ENCODE data around the gene SLC35A4. TPM values are rescaled to one million over a fixed set of nuclear protein-coding genes. Genes with fewer than 3 reads are reported as not detected.
A peak's percentile ranks its signal among the peaks of the same experiment; 100 is the strongest.

SLC35A4 gene
- total RNA-seq, 2 experiments from 2014 or later, result 61.8 to 65.4 TPM

DNA sequence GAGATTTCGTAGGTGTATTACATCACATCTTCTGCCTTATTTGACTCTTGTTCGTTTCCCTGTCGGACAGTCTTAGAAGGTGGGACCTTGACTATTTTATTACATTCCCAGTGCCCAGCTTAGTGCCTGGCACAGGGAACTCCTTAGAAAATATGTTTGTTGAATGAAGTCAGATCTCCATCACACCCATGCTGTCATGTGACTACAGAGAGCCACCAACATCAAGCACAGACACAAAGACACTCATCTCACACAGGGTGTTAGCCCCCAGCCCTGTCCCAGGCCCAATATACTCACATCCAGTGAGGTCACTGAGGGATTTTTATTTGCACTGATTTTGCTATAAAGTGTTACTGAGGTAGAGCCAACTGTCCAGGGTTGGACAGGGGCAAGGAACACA is 6.7 kb upstream of the SLC35A4 start:
- CTCF ChIA-PET, result interaction anchor here (0.5 to 1.8 kb wide), 3 partner anchors 10 to 1043 kb away, joined by 3 to 9 read pairs (median 3); partner anchors contain the start of gene EIF4EBP3
- POLR2A ChIA-PET, result interaction anchor here (1.3 kb wide), 1 partner anchor 11 kb away, joined by 5 read pairs; the partner anchor contains the start of gene EIF4EBP3
- H3K36me3 Mint-ChIP-seq (ENCODE audit: low read depth), result peaks cover 33% of the 10 kb centered on the region
- peak overlapping the region; percentile 89 for H3K4me3 Mint-ChIP-seq
- intact Hi-C loops (cut with DNase I, micrococcal nuclease), result loop anchor here (1.0 to 10.0 kb wide), 13 partner anchors 11 to 1057 kb away; partner anchors contain the start of genes DIAPH1 (in 2 of the 2), EIF4EBP3 (in 2 of the 2), TMCO6 (in 2 of the 2) and ANKHD1 (in 1 of the 2)
- ATAC-seq (no peak), DNase-seq (no peak)
- no peaks in the 10 kb centered on the region for H3K27me3 Mint-ChIP-seq
- H3K4me1 Mint-ChIP-seq, result peaks cover 45% of the 10 kb centered on the region
- H3K27ac Mint-ChIP-seq, result peak overlapping the region; percentile 89
- H3K9me3 Mint-ChIP-seq (ENCODE audit: low read depth), result no peaks in the 10 kb centered on the region

DNA sequence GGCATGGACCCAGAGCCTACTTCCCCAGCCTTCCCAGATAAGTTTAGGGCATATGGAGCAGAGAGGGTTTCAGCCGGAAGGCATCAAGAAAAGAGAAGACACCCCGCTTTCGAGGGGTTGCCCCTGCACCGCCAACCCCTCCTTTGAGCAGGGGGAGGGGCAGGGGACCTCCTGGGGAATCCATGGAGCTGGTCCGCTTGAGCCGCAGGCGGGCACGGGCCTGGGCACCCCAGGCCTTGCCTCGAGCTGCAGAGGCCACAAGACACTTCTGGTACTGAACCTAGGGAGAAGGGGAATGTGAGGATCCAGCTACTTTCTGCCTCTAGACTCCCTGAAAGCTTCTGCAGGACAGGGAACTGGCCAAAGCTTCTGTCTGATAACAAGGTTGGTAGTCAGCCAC is 6.1 kb upstream of the SLC35A4 start:
- intact Hi-C loops (cut with DNase I, micrococcal nuclease), result loop anchor here (5.0 to 10.0 kb wide), 5 partner anchors 144 to 1056 kb away; partner anchors contain the start of genes DIAPH1 (in 2 of the 2), PFDN1 (in 1 of the 2), PURA (in 1 of the 2) and ZMAT2 (in 1 of the 2)
- Mint-ChIP-seq H3K27ac (no peak overlapping the region), H3K4me1 (peaks cover 44% of the 10 kb centered on the region), H3K4me3 (no peak overlapping the region), H3K36me3 (ENCODE audit: low read depth) (peaks cover 28% of the 10 kb centered on the region), H3K9me3 (ENCODE audit: low read depth) (no peaks in the 10 kb centered on the region), H3K27me3 (no peaks in the 10 kb centered on the region)
- CTCF ChIA-PET, result interaction anchor here (0.5 to 1.3 kb wide), 2 partner anchors 12 to 138 kb away, joined by 3 read pairs; no protein-coding TSS in a partner anchor
- DNase-seq, result no peak
- no peak for ATAC-seq
- POLR2A ChIA-PET, result no interaction called here

DNA sequence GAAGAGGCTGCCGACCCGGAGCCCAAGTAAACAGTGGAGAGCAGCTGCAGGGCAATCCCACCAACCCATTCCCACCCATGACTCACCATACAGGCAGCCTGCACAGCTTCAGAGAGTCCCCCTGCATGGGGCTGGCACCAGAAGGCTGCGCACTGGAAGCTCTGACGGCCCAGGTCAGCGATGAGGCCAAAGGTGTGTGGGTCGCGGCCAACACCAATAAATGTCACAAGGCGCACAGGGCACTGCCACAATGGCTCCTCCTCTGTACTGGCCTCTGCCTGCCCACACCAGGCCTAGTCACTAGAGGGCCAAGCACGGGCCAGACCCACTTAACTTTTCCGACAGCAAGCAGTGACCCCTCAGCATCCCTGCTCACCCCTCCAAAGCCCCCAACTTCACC is 4.4 kb upstream of the SLC35A4 start:
- DNase-seq (no peak), ATAC-seq (no peak)
- Mint-ChIP-seq H3K36me3 (ENCODE audit: low read depth) (peaks cover 20% of the 10 kb centered on the region), H3K27ac (no peak overlapping the region), H3K27me3 (no peaks in the 10 kb centered on the region), H3K9me3 (ENCODE audit: low read depth) (no peaks in the 10 kb centered on the region), H3K4me3 (no peak overlapping the region), H3K4me1 (peaks cover 33% of the 10 kb centered on the region)
- POLR2A ChIA-PET, result no interaction called here
- intact Hi-C loops (cut with DNase I, micrococcal nuclease), result loop anchor here in 1 of 2 experiments (5.0 kb wide), 1 partner anchor 152 kb away; no protein-coding TSS in a partner anchor
- CTCF ChIA-PET, result no interaction called here

DNA sequence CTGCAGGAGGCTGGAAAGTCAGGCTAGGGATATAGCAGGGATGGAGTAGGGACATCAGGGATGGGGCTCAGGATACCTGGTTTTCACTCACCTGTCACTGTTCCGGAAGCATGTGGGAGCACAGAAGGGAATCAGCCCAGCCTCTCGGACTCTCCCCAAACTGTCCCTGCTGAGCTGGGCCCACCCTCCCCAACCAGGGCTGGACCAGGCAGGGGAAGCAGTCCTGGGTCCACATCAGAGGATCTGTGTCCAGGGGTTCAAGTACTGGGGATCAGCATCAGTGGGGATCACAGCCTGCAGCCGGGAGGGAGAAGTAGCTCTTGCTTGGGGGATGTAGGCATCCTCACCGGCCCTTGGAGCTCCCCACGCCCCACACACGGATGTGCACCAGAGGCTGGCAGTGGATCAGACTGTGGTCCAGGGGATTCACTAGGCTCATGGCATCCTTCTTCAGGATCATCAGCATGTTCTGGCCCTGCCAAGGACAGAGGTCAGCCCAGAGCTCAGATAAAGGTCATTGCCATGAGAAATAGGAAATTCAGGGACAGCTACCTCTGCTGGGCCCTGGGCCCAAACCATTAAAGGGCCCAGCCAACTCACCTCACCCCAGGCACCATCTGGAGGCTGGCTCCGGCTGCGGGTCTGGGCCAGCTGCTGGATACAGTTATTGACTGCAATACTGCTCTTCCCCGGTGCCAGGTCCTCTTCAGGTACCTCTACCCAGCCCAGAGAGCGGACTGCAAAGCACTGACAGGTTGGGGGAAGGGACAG is 2.7 kb upstream of the SLC35A4 start:
- Mint-ChIP-seq H3K9me3 (ENCODE audit: low read depth) (no peaks in the 10 kb centered on the region), H3K27ac (no peak overlapping the region), H3K36me3 (ENCODE audit: low read depth) (peaks cover 15% of the 10 kb centered on the region), H3K4me3 (no peak overlapping the region), H3K4me1 (peaks cover 35% of the 10 kb centered on the region), H3K27me3 (no peaks in the 10 kb centered on the region)
- DNase-seq (no peak), ATAC-seq (no peak)
- ChIA-PET CTCF (interaction anchor here (0.8 kb wide), 1 partner anchor 10 kb away, joined by 3 read pairs; no protein-coding TSS in a partner anchor), POLR2A (interaction anchor here (1.4 kb wide), 1 partner anchor 86 kb away, joined by 3 read pairs; the partner anchor contains the start of gene IK)
- intact Hi-C loops (cut with DNase I, micrococcal nuclease), result loop anchor here in 1 of 2 experiments (5.0 kb wide), 1 partner anchor 150 kb away; no protein-coding TSS in a partner anchor

DNA sequence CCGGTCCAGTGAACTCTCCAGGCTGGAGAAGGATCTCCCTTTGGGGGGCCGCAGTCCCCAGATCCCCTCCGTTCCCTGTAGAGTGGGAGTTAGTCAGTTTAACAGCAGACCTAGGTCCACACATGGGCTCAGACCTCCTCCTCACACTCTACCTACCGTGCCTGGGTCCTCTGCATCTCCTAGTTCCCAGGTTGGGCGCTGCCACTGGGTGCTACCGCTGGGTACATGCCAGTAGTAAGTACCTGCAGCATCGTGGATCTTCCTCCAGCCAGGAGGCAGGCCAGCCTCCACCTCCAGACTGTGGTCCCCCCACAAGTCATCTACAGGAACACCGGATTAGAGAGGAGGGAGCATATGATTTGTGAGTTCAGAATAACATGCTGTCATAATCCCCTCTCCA is 1.0 kb upstream of the SLC35A4 start:
- Mint-ChIP-seq H3K27me3 (no peaks in the 10 kb centered on the region), H3K36me3 (ENCODE audit: low read depth) (peaks cover 31% of the 10 kb centered on the region), H3K4me3 (peak overlapping the region; percentile 98), H3K9me3 (ENCODE audit: low read depth) (no peaks in the 10 kb centered on the region), H3K4me1 (peaks cover 41% of the 10 kb centered on the region), H3K27ac (peak overlapping the region; percentile 99)
- intact Hi-C loops (cut with DNase I, micrococcal nuclease), result loop anchor here in 1 of 2 experiments (5.0 kb wide), 1 partner anchor 149 kb away; no protein-coding TSS in a partner anchor
- no peak for ATAC-seq
- CTCF ChIA-PET, result interaction anchor here (0.5 to 1.2 kb wide), 4 partner anchors 12 to 1452 kb away, joined by 3 to 5 read pairs (median 4); partner anchors contain the start of gene EIF4EBP3
- POLR2A ChIA-PET, result no interaction called here
- no peak for DNase-seq

DNA sequence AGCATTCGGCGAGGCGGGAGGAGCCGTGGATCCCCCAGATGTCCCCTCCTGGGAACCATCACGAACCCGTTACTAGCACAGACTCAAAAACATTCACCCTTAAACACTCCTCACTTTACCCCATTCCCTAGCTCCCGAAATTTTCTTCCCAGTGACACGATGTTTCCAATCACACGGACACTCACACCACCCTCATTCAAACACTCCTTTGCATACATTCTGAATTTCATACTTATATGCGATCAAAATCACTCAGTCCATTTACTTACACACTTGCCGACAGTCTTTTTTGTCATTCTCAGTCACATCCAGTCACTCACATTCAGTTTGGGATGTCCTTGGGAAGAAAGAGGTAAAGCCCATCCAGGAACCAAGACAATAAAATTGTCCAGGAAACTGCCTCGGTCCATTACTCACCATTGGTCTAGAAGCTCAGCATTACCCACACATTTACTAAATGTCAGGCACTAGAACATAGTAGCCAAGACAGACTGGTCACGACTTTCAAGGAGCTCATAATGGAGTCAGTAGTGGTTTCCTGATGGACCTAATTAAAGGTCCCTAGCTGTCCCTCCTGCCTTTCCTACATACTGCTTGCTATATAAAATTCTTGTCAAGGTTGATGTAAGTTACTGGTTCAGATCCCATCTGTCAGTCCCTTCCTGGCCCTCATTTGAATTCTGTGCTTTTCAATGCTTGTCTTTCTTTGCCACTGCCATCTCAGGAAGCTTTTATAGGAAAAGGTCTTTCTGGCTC is 574 bp downstream of the SLC35A4 start:
- ChIA-PET POLR2A (interaction anchor here (0.6 to 1.0 kb wide), 3 partner anchors 28 to 67 kb away, joined by 3 to 7 read pairs (median 4); no protein-coding TSS in a partner anchor), CTCF (interaction anchor here (0.7 to 1.9 kb wide), 12 partner anchors 11 to 161 kb away, joined by 3 to 7 read pairs (median 3); partner anchors contain the start of genes HARS1 and HARS2)
- peaks cover 57% of the 10 kb centered on the region for H3K4me1 Mint-ChIP-seq
- DNase-seq, result no peak
- no peak for ATAC-seq
- intact Hi-C loops (cut with DNase I, micrococcal nuclease), result loop anchor here in 1 of 2 experiments (2.0 kb wide), 1 partner anchor 18 kb away; the partner anchor contains the start of gene EIF4EBP3
- H3K4me3 Mint-ChIP-seq, result peak overlapping the region; percentile 98
- H3K27ac Mint-ChIP-seq, result peak overlapping the region; percentile 99
- H3K36me3 Mint-ChIP-seq (ENCODE audit: low read depth), result peaks cover 39% of the 10 kb centered on the region
- H3K27me3 Mint-ChIP-seq, result no peaks in the 10 kb centered on the region
- no peaks in the 10 kb centered on the region for H3K9me3 Mint-ChIP-seq (ENCODE audit: low read depth)

DNA sequence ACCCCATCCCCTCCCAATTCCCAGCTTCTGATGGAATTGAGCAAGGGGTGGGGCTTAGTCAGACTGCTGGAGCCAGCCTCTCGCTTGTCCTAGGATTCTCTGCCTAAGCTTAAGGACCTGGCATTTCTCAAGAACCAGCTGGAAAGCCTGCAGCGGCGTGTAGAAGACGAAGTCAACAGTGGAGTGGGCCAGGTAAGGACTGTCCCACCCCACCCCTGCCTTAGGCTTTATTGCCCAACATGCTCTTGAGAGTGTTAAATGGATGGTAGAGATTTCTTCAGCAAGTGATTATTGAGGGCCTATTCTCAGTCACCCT is 1.1 kb downstream of the SLC35A4 start:
- no peaks in the 10 kb centered on the region for H3K27me3 Mint-ChIP-seq

DNA sequence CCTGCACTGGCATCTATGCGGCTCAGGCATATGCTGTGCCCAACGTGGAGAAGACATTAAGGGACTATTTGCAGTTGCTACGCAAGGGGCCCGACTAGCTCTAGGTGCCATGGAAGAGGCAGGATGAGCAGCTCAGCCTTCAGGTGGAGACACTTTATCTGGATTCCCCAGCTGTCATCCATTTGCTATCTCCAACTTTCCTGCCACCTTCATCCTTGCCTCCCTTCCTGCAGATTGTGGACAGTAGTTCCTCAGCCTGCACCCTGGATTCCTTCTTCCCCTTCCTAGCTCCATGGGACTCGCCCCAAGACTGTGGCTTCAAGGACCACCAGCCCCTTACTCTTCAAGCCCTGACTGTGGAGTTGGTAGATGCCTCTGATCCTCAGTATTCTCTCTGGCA is 2.0 kb downstream of the SLC35A4 start:
- H3K36me3 Mint-ChIP-seq (ENCODE audit: low read depth), result peaks cover 42% of the 10 kb centered on the region
- ATAC-seq (no peak), DNase-seq (no peak)
- H3K4me1 Mint-ChIP-seq, result peaks cover 58% of the 10 kb centered on the region
- intact Hi-C loops (cut with DNase I, micrococcal nuclease), result no loop called here
- CTCF ChIA-PET, result interaction anchor here (0.8 kb wide), 1 partner anchor 68 kb away, joined by 3 read pairs; no protein-coding TSS in a partner anchor
- no peak overlapping the region for H3K4me3 Mint-ChIP-seq
- POLR2A ChIA-PET, result interaction anchor here (0.7 kb wide), 1 partner anchor 13 kb away, joined by 4 read pairs; no protein-coding TSS in a partner anchor
- peak overlapping the region; percentile 67 for H3K27ac Mint-ChIP-seq
- no peaks in the 10 kb centered on the region for H3K9me3 Mint-ChIP-seq (ENCODE audit: low read depth)
- H3K27me3 Mint-ChIP-seq, result no peaks in the 10 kb centered on the region

More for the DNA sequence above, 1.1 kb downstream of the SLC35A4 start:
- intact Hi-C loops (cut with DNase I, micrococcal nuclease), result loop anchor here in 1 of 2 experiments (2.0 kb wide), 1 partner anchor 19 kb away; the partner anchor contains the start of gene EIF4EBP3
- no peaks in the 10 kb centered on the region for H3K9me3 Mint-ChIP-seq (ENCODE audit: low read depth)
- no peak for DNase-seq
- H3K27ac Mint-ChIP-seq, result peak overlapping the region; percentile 99
- ChIA-PET CTCF (interaction anchor here (0.6 to 1.9 kb wide), 13 partner anchors 11 to 160 kb away, joined by 3 to 7 read pairs (median 3); partner anchors contain the start of genes HARS1 and HARS2), POLR2A (interaction anchor here (0.6 to 1.0 kb wide), 4 partner anchors 23 to 67 kb away, joined by 3 to 7 read pairs (median 4); no protein-coding TSS in a partner anchor)
- peaks cover 58% of the 10 kb centered on the region for H3K4me1 Mint-ChIP-seq
- peaks cover 42% of the 10 kb centered on the region for H3K36me3 Mint-ChIP-seq (ENCODE audit: low read depth)
- no peak for ATAC-seq
- peak overlapping the region; percentile 98 for H3K4me3 Mint-ChIP-seq

DNA sequence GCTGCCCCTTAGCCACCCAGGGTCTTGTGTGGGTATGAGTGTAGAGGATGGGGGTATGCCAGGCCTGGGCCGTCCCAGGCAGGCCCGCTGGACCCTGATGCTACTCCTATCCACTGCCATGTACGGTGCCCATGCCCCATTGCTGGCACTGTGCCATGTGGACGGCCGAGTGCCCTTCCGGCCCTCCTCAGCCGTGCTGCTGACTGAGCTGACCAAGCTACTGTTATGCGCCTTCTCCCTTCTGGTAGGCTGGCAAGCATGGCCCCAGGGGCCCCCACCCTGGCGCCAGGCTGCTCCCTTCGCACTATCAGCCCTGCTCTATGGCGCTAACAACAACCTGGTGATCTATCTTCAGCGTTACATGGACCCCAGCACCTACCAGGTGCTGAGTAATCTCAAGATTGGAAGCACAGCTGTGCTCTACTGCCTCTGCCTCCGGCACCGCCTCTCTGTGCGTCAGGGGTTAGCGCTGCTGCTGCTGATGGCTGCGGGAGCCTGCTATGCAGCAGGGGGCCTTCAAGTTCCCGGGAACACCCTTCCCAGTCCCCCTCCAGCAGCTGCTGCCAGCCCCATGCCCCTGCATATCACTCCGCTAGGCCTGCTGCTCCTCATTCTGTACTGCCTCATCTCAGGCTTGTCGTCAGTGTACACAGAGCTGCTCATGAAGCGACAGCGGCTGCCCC is 2.6 kb downstream of the SLC35A4 start:
- CTCF ChIA-PET, result interaction anchor here (0.7 to 0.8 kb wide), 2 partner anchors 67 to 214 kb away, joined by 3 read pairs; no protein-coding TSS in a partner anchor
- peak overlapping the region; percentile 67 for H3K27ac Mint-ChIP-seq
- POLR2A ChIA-PET, result no interaction called here
- no peaks in the 10 kb centered on the region for H3K9me3 Mint-ChIP-seq (ENCODE audit: low read depth)
- peaks cover 58% of the 10 kb centered on the region for H3K4me1 Mint-ChIP-seq
- peaks cover 42% of the 10 kb centered on the region for H3K36me3 Mint-ChIP-seq (ENCODE audit: low read depth)
- ATAC-seq (no peak), DNase-seq (no peak)
- no peaks in the 10 kb centered on the region for H3K27me3 Mint-ChIP-seq
- H3K4me3 Mint-ChIP-seq, result no peak overlapping the region
- intact Hi-C loops (cut with DNase I, micrococcal nuclease), result no loop called here

DNA sequence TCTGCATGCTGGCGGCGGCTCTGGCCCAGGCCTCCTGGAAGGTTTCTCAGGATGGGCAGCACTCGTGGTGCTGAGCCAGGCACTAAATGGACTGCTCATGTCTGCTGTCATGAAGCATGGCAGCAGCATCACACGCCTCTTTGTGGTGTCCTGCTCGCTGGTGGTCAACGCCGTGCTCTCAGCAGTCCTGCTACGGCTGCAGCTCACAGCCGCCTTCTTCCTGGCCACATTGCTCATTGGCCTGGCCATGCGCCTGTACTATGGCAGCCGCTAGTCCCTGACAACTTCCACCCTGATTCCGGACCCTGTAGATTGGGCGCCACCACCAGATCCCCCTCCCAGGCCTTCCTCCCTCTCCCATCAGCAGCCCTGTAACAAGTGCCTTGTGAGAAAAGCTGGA is 3.2 kb downstream of the SLC35A4 start:
- intact Hi-C loops (cut with DNase I, micrococcal nuclease), result no loop called here
- H3K4me1 Mint-ChIP-seq, result peaks cover 55% of the 10 kb centered on the region

More for the DNA sequence above, 3.2 kb downstream of the SLC35A4 start:
- ChIA-PET POLR2A (no interaction called here), CTCF (interaction anchor here (0.7 kb wide), 1 partner anchor 215 kb away, joined by 3 read pairs; no protein-coding TSS in a partner anchor)
- H3K36me3 Mint-ChIP-seq (ENCODE audit: low read depth), result peaks cover 42% of the 10 kb centered on the region
- H3K4me3 Mint-ChIP-seq, result no peak overlapping the region
- H3K9me3 Mint-ChIP-seq (ENCODE audit: low read depth), result no peaks in the 10 kb centered on the region
- H3K27me3 Mint-ChIP-seq, result no peaks in the 10 kb centered on the region
- ATAC-seq, result no peak
- DNase-seq, result no peak
- peak overlapping the region; percentile 95 for H3K27ac Mint-ChIP-seq
